ENCODE results near the gene KMT2A.
"Not testable (repeated sequence)": the region's sequence is repeated elsewhere in the genome, so short reads cannot be mapped to it uniquely, and the experiment has no call there.

The KMT2A gene

DNA sequence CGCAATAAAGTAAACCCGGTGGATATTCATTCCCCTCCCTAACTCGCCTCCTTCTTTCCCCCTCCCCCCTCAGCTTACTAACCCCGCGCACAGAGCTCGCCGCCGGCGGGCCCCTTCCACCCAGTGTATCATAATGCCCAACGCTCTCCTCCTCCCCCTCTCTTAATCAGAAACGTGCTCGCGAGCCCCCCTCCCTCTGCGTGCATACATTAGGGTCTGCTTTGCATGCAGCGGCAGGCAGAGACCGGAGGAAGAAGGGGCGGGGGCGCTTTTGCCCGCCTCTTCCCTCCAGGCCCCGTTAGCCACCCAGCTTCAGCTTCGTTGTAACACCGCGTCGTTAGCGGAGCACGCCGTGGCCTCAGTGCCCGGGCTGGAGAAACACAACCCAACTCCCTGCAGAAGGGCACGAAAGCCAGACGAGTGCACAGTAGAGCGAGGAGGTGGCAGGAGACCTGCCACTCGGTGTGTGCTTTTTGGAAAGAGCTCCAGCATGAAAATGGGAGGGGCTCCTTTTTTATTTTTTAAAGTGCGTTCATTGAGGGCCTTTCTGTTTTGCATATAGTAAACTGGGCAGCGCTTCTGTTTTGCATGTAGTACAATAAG is 901 bp upstream of the KMT2A start:
- peak; percentile 100 for DNase-seq

DNA sequence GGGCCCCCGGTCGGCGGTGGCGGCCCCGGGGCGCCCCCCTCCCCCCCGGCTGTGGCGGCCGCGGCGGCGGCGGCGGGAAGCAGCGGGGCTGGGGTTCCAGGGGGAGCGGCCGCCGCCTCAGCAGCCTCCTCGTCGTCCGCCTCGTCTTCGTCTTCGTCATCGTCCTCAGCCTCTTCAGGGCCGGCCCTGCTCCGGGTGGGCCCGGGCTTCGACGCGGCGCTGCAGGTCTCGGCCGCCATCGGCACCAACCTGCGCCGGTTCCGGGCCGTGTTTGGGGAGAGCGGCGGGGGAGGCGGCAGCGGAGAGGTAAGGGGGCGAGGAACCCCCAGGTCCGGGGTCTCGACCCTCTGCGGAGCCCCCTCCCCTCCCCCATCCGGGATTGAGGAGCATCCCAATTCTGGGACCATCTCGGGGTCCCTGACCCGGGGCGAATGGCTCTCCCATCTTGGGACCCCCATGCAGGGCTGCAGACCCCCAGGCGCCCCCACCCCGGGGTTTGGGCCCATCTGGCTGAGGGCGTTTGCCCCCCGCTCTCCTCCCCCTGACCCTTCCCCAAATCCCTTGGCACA is 431 bp downstream of the KMT2A start:
- DNase-seq: peak in 1 of 2 experiments; percentile 76

DNA sequence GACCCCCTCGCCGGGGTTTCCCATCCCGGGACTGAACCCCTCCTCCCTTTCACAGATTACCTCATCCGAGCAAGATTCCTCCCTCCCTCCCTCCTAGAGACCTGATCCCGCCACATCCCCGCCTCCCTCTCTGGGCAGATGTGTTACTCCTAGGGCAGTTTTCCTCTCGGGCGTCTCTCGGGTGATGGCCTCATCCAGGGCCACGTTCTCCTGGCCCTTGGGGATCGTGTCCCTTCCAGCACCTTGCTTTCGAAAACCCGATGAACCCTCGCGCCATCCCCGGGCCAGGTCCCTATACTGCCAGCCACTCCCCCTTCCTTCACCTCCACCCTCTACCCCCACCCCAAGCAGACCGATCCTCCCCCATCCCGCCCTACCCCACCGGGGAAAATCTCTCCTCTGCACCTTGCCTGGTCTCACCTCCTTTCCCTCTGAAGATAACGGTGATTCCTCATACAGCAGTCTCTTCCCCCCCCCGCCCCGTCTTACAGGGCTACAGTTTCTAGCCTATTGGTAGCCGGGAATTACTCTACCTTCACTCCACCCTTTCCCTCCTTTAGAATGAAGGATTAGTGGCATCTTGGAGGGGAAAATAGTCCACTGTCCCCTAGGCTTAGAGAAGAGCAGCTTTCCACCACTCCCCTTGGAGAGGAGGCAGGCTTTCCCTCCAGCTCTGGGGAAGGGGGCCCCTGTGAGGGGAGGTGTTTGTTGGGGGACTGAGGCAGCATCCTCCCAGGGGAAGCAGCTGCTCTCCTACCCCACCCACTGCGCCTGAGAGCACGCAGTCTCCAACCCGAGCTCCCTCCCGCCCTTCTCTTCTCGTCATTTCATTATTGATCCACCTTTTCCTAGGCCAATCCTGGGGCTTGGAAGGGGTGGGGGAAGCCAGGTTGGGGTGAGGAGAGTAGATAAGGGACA is 1.2 kb downstream of the KMT2A start:
- peak; percentile 53 to 81 for DNase-seq

DNA sequence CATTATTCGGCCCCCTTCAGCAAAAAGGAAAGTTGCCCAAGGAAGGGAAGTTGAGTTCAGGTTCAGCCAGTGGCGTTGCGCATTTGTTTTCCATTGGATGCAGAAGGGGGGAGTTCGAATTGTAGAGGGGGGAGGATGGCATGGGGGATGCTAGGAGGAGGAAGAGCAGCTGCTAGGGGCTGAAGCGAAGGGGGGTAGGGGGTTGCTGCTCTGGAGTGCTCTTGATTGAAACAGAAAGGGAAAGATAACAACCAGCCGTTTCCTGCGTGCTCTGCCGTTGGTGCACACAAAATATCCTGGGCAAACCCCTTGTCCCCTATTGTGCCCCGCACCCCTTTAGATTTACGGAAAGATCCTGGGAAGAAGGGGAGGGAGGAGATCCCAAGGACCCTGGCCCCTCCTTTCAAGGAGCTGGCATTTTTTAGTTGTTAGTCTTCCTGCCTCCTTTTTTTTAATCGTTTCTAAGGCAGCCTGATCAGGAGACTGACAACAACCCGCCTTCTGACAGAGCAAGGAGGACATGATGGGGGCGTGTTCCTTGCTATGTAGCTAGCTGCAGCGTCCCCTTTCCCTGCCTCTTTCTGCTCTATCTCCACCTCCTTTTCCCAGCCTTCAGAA is 2.1 kb downstream of the KMT2A start:
- peak; percentile 67 to 87 for DNase-seq

DNA sequence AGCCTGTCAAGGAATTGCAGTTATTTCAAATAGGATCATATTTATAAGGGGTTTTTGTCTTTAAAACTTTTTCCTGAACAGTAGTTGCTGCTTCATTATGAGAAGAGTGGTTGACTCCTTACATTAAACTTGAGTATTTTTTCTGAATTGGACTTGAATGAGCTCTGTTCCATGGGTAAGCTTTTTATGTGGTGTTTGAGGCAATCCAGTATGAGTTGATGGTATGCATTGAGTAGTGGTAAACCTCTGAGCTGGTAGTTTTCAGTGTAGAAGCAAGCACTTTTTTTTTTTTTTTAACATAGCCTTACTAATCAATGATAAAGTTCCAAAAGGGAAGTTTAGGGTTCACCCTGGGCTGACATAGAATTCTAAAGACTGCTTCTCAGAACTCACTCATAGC is 3.4 kb downstream of the KMT2A start:
- no peak for DNase-seq

DNA sequence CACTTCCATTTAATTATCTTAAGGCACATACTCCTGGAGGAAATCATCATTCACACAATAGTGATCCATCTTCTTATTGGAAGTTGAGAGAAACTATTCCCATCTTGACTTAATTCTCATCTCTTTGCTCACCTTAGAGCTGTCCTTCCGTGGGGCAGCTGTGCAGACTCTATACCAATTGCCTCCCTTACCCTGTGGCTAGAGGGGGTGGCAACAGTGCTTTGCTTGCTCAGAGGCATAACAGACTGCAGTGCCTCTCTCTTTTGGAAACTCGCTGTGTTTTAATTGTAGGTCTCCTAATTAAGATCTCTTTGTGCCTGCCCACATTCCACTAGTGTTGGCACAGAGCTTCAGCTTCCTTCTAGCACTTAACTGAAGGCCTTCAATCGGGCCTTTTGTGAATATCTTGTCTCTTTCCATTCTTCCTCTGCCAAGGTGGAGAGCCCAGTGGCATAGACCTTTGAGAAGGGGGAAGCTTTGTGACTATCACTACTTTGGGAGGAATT is 5.5 kb downstream of the KMT2A start:
- no peak for DNase-seq

DNA sequence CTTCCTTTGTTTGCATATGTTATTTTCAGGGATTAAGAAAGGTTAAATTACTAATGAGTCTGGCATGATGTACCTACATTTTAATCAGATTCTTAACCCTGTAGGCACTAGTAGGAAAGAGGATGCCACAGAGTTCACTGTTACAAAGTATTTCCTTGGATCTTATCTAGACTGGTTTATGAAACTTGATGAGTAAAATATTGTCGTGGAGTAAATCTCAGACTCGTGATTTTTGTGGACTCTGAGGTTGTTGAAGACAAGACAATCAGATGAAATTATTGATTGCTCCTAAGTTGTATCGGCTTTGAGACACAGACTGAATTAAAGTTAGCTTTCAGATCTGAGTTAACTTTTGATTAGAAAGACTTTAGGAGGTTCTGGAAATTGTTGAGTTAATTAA is 6.0 kb downstream of the KMT2A start:
- DNase-seq: no peak

DNA sequence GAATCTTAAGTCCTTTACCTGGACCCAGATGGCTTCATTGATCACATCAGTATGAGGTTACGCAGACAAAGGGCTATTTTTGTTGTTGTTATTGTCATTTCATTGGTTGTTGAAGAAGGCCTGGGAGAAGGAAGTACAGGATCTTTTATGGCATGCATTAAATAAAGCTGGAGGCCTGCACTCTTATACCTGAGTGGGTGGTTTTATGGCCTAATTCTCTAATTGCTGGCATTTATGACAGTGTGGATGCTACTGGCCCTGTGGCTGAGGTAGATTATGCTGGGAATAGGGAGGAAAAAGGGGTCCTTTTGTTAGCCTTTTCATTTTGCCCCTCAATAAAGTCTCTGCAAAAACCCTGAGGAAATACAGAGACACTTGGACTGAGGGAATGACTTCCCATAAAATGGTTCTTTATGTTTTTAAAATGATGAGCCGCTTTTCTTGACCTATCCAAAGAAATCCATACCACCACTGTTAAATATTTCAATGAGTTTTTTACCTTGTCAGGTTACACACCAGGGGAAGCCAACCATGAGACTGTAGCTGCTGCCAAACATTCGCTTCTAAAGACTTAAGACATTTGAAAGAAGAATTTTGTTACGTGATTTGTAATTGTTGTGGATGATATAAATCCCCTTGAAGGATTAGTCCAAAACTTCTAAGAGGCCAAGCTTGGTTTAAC is 6.8 kb downstream of the KMT2A start:
- DNase-seq: no peak

DNA sequence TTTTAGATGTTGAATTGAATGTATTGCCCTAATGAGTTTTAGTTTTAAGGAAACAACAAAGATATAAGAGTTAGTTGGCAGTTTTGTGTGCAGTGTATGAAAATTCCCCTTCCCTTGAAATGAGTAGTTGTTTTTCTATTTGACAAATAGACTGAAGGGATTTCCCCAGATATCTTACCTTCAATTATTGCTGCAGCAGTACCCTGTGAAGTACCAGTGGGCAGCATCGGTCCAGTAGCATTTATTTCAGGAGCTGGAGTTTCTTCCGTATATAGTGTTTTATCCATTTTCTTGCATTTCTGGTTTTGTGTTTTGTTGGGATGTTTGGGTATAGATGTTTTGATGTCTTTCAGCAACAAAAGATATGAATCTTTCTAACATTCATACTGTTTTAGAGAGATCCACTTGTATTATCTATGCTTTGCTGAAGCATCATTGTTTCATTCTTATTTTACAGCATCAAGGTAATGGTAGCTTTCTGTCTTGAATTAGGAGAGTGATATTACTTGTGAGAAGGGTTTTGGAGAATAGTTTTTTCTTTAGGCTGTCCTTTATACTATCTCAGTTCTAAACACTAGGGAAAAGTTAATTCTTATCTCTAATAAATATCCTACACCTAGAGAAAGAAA is 7.4 kb downstream of the KMT2A start:
- no peak for DNase-seq

DNA sequence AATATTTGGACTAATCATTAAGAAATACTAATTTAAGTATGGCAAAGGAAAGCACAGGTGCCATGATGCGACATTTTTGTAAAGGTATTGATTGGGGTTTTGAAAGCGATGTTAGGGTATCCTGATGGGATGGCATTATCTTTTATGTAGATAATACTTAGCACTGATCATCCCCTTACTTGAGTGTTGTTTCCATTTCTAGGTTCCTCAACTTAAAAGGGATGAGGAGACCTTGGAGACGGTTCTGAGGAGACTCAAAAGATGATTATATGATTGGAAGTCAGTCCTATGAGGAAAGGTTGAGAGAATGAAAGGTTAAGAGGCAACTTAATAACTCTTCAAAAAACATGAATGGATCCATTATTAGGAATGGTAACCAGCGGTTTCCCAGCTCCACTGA is 11.1 kb downstream of the KMT2A start:
- DNase-seq: no peak

DNA sequence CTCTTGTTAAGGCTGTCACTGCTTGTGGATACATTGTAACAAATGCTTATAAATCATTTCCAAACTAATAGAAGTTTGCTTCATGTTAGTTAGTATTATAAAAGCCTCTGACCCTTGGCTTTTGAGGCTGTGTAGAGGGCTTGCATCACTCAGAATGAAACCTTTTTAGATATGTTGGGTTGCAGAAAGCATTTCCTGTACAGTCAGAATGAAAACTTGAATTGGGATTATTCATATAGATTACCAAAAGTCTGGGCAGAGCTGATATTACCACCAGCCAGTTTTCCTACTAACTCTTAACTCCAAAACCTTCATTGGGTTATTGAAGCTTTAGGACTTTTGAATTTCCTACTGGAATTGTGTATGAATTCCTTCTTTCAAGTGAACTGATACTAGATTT is 12.0 kb downstream of the KMT2A start:
- DNase-seq: no peak

DNA sequence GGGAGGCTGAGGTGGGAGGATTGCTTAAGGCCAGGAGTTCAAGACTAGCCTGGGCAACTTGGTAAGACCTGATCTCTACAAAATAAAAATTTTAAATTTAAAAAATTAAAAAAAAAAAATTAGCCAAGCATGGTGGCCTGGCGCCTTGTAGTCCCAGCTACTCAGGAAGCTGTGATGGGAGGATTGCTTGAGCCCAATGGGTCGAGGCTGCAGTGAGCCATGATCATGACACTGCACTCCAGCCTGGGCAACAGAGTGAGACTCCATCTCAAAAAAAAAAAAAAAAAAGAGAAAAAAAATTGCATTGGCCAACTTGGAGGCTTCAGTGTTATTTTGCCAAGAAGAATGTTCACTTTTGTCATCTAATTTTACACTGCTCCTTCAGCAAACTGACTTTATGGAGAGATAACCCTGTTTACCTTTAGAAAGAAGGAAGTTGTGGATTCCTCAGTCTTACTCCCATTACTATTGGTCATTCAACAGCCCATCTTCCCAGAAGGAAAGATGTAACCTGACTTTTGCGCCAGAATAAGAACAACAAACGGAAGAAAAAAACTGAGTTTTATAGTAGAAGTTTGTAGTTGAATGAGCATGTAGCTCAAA is 13.1 kb downstream of the KMT2A start:
- no peak for DNase-seq

DNA sequence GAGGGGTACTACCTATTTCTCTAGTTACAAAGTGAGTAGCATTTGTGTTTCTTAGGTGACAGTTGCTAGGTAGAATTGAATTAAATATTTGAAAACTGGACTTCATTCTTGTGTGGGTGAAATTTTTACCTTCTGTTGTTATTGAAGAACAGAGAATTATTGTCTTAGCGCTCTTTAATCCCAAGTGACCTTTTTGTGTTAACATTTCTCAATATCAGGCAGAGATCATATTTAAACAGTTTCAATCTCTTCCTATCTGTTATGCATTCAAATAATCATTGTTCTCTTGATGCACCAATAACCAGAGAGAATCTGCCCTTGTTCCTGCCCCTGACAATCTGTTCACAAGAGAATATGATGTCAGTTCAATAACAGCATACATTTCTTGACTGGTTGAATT is 14.2 kb downstream of the KMT2A start:
- no peak for DNase-seq

DNA sequence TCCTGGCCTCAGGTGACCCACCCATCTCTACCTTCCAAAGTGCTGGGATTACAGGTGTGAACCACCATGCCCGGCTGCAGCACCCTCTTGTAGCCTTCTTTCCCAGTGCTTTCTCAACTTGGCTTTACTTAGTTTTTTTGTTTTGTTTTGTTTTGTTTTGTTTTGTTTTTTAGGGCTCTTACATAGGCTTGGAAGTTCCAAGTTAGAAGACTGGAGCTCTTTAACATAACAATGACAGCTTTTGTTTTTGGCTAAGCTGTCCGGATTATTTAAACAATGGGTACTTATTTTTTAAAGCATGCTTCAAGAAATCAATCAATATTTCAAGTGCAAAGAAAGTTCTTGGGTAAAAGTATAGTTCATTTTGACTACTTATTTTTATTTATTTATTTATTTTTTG is 25.9 kb downstream of the KMT2A start:
- DNase-seq: no peak

DNA sequence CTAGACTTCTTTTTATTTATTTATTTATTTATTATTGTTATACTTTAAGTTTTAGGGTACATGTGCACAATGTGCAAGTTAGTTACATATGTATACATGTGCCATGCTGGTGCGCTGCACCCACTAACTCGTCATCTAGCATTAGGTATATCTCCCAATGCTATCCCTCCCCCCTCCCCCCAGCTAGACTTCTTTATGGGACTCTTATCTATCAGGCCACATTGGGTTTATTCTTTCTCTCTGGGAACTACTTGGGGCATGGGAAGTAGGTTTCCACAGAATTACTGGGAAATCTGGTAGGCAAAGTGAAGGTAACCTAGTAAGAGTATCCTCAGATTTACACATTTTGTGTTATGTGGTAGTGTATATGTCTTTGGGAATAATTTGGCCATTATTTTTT is 32.7 kb downstream of the KMT2A start:
- not testable (repeated sequence) for DNase-seq

DNA sequence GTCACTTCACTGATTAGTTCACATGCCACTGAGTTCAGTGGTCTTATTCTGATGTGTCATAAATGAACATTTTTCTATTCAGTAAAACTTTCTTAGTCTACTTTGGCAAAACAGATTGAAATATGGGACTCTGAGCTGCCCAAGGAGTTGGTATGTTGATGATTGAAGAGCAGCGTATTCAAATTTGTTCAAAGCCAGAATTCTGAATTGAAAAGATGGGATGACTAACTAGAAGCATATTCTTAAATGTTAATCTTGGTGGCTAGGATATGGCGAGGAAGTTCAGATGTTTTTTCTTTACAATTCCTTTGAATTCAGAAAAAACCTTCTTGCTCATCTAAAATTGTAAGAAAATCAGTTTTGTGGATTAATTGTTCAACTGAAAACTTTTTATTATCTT is 34.7 kb downstream of the KMT2A start:
- no peak for DNase-seq

DNA sequence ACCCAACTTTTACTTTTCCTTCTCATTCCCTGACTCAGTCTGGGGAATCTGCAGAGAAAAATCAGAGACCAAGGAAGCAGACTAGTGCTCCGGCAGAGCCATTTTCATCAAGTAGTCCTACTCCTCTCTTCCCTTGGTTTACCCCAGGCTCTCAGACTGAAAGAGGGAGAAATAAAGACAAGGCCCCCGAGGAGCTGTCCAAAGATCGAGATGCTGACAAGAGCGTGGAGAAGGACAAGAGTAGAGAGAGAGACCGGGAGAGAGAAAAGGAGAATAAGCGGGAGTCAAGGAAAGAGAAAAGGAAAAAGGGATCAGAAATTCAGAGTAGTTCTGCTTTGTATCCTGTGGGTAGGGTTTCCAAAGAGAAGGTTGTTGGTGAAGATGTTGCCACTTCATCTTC is 37.2 kb downstream of the KMT2A start:
- no peak for DNase-seq

DNA sequence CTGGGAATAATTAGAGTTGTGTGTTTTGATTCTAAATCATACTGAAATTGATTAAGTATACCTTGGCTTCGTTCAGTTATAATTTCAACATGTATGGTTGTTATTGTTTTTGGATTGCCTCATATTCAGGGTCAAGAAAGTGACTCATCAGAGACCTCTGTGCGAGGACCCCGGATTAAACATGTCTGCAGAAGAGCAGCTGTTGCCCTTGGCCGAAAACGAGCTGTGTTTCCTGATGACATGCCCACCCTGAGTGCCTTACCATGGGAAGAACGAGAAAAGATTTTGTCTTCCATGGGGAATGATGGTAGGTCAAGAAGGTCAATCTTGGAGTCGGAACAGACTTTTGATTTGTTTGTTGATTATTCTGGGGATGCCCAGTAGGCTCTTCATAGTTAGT is 40.4 kb downstream of the KMT2A start:
- no peak for DNase-seq

DNA sequence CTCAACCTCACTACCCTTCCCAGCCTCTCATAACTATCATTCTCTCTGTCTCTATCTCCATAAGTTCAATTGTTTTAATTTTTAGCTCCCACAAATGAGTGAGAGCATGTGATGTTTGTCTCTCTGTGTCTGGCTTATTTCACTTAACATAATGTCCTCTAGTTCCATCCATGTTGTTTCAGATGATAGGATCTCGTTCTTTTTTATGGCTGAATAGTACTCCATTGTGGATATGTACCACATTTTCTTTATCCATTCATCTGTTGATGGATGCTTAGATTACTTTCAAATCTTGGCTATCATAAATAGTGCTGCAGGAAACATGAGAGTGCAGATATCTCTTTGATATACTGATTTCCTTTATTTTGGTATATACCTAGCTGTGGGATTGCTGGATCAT is 44.9 kb downstream of the KMT2A start:
- not testable (repeated sequence) for DNase-seq

DNA sequence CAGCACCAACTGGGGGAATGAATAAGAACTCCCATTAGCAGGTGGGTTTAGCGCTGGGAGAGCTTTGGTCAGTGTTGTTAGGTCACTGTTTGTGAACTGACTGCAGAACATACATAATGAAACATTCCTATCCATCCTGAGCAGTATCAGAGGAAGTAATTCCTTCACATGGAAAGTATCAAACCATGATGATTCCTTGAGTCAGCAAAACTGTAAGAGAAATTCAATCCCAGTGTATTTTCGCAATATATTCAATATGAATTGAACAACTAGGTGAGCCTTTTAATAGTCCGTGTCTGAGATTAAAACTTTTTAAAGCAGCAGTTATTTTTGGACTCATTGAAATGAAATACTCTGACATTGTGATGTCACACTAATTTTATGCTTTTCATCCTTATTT is 48.1 kb downstream of the KMT2A start:
- no peak for DNase-seq

DNA sequence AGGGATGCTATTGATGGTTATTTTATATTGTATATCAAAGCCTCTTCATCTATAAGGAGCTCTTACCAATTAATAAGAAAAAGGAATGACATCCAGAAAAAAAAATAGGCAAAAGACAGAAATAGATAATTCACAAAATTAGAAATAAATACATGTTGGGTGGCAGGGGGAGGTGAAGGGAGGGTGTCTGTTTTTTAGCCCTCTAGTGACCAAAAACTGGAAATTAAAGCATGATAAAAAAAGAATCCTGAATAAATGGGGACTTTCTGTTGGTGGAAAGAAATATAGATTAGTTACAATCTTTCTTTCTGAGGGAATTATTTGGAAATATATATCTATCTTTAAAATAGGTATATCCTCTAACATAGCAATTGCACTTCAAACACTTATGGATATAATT is 49.0 kb downstream of the KMT2A start:
- DNase-seq: no peak

DNA sequence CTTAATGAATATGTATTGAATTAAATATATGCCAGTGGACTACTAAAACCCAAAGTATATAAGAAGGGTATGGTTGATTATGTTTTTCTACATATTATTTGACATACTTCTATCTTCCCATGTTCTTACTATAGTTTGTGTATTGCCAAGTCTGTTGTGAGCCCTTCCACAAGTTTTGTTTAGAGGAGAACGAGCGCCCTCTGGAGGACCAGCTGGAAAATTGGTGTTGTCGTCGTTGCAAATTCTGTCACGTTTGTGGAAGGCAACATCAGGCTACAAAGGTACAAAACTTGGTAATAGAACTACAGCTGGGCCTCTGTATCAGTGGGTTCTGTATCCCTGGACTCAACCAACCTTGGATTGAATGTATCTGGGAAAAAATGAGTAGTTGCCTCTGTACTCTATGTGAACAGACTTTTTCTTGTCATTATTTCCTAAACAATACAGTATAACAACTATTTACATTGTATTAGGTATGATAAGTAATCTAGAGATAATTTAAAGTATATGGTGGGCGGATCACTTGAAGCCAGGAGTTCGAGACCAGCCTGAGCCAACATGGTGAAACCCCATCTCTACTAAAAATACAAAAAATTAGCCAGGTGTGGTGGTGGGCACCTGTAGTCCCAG is 52.3 kb downstream of the KMT2A start:
- peak; percentile 80 to 88 for DNase-seq

All from NCI-H526 (cell line).